Measurements from ENCODE around the gene ACTR3.
"Not testable (repeated sequence)": the region's sequence is repeated elsewhere in the genome, so short reads cannot be mapped to it uniquely, and the experiment has no call there.

The ACTR3 gene

GRCh38 chr2:113889471-113890252 is at the start of gene ACTR3:
Gene ACTR3, plus strand, starts transcription at chr2:113890089. Its CDS starts 191 bp downstream, at chr2:113890280.
- peak; percentile 98 for DNase-seq

DNA sequence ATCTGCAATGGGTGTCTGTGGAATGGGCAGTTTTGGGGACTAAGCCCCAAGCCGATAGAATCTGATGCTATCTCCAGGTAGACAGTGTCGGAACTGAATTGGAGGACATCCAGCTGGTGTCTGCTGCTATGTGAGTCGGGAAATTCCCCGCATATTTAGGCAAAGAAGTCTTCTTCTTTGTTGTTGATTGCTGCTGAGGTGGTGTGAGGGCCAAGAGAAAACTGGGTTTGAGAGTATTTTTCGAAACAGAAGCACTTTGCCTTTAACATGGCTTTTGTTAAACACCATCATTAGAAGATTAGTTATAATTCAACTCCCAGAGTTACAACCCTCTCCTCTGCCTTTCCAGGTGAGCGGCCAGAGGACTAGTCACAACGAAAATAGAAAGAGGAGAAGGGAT is 49.4 kb upstream of the ACTR3 start:
- no peak for DNase-seq

DNA sequence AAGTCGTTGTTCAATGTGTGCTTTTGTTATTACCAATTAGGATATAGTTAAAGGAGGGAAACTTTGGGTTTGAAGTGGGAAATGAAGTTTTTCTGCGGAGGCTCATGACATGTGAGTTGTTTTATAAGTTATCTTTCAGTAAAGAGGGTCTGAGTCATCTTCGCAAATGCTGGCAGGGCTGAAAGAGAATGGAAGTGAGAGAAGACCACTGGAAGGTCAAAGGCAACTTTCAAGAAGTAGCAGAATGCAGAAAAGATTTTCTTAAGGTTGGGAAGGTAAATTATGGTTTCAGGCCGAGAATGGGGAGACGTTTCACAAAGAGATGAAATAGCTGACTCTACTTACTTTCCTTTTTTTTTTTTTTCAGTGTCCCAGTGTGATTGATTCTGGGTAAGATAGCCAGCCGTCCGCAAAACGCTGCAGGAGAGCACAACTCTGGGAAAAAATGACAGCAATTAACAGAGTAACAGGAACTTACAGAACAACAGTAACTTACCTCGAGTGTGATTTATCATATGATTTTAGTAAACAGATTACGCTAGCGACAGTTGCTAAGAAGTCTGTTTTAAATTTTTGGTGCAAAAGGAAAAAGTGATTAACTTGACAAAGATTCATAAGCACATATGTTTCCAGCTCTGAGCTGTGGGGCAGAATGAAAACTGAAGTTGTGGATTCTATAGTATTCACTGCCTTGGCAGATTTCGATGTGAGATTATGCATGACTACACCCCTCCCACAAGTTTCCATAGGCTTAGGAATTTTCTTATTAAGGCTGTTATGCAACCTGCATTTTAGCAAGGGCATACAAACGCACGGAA is 46.8 kb upstream of the ACTR3 start:
- DNase-seq = no peak

GRCh38 chr2:113843737-113844050 is 46.2 kb upstream of the ACTR3 start:
- not testable (repeated sequence) for DNase-seq

- DNase-seq = no peak
Measured at GRCh38 chr2:113845261-113845660, 44.6 kb upstream of the ACTR3 start.

GRCh38 chr2:113845796-113846195 is 44.1 kb upstream of the ACTR3 start:
- not testable (repeated sequence) for DNase-seq

GRCh38 chr2:113846429-113846828 is 43.5 kb upstream of the ACTR3 start:
- DNase-seq = no peak

DNA sequence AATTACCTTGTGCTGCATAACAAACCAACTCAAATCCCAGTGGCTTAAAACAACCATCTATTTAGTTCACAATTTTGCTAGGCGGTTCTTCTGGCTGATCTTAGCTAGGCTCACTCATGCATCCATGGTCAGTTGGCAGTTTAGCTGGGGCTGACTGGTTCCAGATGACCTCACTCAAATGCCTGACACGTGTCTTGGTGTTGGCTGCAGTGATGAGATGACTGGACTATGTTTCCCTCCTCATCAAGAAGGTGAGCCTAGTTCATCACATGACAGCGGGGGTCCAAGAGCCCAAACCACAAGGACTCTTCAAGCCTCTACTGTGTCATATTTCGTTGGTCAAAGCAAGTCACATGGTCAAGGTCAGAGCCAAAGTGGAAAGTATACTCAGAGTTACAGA is 42.7 kb upstream of the ACTR3 start:
- no peak for DNase-seq

GRCh38 chr2:113848758-113849415 is 41.0 kb upstream of the ACTR3 start:
- DNase-seq = no peak

- peak; percentile 31 for DNase-seq
Measured at GRCh38 chr2:113850687-113851086, 39.2 kb upstream of the ACTR3 start.

DNA sequence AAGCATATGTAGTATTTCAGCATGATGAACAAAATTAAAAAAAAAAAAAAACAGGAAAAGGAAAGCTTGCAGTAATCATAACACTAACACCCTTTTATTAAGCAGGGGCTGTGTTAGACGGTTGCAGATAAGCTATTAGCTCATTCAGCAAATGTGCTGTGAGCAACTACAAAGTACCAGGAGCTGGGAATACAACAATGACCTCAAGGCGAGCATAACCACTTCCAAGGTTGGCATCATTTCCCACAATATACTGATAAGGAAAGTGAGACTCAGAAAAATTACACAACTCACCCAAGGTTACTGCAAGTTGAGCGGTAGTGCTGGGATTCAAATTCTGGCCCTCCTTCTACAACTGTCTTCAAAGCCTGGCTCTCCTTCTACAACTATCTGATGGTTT is 38.2 kb upstream of the ACTR3 start:
- DNase-seq = no peak

- no peak for DNase-seq
Measured at GRCh38 chr2:113854208-113854607, 35.7 kb upstream of the ACTR3 start.

GRCh38 chr2:113854970-113855740 is 34.7 kb upstream of the ACTR3 start:
- DNase-seq = peak; percentile 11

- DNase-seq = no peak
Measured at GRCh38 chr2:113857464-113857863, 32.4 kb upstream of the ACTR3 start.

DNA sequence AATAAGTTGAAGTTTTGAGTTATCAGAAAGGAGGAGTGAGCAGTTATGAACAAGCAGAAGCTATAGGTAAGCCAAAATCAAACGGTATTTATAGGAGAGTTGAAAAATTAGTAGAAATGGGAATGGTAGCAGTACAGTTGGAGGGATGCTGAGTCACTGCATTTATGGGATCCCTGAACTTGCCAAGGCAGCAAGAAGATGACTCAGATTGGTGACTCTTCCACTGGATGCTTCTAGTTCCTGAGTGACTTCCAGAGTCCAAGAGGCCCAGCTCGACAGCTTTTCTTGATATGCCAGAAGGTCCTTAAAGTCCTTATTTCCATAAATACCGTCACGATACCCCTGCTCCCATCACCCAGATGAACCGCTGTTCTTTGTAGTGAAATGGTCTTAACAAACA is 31.1 kb upstream of the ACTR3 start:
- DNase-seq = no peak

- no peak for DNase-seq
Measured at GRCh38 chr2:113861740-113862139, 28.1 kb upstream of the ACTR3 start.

DNA sequence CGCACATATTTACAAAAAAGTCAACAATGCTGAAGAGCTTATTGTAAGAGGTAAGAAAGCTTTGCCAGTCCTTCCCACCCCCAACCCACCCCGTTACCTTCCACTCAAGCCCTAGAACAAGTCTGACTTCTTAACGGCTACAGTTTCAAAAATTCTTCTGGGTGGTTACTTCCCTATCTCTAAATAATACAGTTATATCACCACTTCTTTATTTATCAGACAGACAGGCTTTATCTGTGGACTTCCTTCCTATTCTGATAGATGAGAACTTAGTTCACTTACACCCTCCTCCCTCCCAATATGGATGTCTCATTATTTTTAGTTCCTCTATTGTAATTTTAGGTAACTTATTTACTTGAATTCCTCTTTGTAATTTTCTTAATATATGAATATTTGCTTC is 26.7 kb upstream of the ACTR3 start:
- DNase-seq = peak; percentile 33

DNA sequence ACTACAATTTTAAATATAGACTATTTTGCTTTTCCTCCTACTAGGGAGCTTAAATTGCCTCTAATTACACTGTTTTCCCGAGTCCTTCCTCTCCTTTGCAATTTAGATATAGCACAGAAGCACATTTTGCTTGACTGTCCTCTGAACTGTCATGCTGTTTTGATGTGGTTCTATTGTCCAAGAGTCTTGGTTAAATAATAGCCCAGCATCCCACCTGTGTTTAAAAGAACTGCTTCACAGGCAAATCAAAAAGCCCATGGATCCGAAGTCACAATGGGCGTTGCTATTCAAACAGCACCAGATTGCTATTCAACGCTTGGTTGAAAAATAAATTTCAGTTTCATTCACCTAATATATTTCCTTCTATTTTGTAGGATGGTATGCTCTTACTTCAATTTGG is 22.3 kb upstream of the ACTR3 start:
- no peak for DNase-seq

GRCh38 chr2:113869253-113869652 is 20.6 kb upstream of the ACTR3 start:
- no peak for DNase-seq

DNA sequence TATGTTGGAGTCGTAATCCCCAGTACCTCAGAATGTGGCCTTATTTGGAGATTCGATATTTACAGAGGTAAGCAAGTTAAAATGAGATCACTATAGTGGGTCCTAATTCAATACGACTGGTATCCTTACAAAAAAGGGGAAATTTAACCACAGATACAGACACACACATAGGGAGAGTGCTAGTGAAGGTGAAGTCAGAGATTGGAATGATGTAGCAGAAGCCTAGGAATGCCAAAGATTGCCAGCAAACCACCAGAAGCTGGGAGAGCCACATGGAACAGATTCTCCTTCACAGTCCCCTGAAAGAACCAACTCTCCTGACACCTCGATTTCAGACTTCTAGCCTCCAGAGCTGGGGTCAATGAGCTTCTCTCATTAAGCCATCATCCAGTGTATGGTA is 17.7 kb upstream of the ACTR3 start:
- no peak for DNase-seq

- DNase-seq = no peak
Measured at GRCh38 chr2:113873867-113874266, 16.0 kb upstream of the ACTR3 start.

- no peak for DNase-seq
Measured at GRCh38 chr2:113875135-113875534, 14.8 kb upstream of the ACTR3 start.

Measured in hematopoietic multipotent progenitor cell treated with erythropoietin and hydrocortisone succinate and interleukin-3 and kit ligand, for 8 days (in vitro differentiated cells).